Central memory CD4-positive, alpha-beta T cell (primary cell): Measurements from ENCODE around the gene MAD2L1BP.
A peak's percentile ranks its signal among the peaks of the same experiment; 100 is the strongest.

ENCODE experiments used
- DNase-seq: peaks from one replicate; pipeline ENCODE4 v3.0.0; 2022

MAD2L1BP gene

DNA sequence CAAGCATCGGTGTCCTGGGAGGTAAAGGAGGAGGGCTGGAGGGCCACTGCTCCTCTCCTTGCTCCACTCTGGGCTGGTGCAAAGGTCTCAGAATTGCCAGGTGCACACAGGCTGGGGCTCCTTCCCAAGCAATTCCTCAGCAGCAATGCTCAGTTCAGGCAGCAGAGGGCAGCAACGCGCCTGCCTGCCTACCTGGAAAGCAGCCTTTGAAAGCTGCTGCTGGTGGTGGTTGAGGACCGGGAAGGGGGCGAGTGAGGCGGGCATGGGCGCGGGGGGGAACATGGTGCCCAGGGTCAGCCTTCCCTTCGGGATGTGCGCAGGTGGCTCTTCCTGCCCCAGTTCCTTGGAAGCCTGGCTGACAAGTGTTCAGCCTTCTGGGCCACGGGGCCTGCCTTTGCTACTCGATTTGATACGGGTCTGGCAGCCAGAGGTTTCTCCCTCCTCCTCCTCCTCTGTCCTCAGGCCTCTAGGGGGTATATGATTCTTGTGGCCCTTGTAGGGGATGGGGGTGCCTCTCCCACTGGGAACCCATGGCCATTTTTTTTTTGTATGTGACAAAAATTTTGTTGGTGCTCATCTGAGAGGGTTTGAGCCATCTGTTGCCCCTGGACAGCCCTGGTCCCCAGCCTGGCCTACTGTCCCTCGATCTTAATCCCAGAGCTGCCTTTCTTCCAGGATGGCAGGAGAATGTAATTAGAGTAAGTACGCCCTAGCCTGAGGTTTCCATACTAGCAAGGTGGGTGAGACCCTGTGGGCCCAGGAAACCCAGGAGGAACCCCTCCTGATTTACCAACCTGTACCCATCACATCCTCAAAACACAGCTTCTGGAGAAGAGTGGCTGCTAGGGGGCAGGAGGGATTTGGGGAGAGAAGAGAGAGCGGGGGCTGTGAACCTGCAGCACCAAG is 31.9 kb downstream of the MAD2L1BP start:
- peak; percentile 72 for DNase-seq

DNA sequence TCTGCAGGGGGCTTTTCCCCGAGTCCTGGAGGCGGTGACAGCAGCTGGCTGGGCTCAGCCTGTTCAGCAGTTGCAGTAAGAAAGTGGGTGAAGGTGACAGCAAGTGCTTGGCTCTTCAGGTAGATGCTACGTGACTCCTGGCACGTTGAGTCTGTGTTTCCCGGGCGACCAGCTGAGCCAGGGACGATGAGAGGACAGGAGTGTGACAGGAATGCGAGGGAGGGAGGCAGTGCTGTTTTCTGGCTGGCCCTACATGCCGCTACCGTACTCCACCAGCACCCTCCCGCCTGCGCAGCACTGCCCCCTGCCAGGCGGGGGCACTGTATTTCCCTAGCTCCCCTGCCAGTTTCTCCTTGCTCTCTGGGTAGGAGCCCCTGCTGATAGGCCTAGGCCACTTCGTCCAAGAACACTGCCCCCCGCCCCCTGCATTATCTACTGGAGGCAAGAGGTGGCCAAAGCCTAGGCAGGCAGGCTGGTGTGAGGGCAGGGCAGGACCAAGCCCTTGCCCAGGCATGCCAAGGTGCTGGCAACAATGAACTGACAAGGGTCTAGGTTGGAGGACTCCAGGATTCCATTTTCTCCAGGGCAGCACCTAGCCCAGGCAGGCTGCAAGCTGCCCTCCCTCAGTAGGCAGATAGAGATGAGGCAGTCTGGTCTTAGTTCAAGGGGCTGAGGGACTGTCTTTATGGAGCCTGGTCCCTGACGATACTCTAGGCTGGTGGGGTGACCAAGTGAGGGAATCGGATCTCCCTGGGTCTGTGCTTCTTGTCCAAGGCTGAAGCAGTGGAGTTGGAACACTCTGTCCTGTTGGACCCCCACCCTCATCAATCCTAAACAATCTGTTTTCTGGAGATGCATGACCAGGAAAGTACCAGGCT is 32.8 kb downstream of the MAD2L1BP start:
- DNase-seq: peak; percentile 23

- DNase-seq: no peak
Observed at GRCh38 chr6:43669050-43669921, 33.6 kb downstream of the MAD2L1BP start.

DNA sequence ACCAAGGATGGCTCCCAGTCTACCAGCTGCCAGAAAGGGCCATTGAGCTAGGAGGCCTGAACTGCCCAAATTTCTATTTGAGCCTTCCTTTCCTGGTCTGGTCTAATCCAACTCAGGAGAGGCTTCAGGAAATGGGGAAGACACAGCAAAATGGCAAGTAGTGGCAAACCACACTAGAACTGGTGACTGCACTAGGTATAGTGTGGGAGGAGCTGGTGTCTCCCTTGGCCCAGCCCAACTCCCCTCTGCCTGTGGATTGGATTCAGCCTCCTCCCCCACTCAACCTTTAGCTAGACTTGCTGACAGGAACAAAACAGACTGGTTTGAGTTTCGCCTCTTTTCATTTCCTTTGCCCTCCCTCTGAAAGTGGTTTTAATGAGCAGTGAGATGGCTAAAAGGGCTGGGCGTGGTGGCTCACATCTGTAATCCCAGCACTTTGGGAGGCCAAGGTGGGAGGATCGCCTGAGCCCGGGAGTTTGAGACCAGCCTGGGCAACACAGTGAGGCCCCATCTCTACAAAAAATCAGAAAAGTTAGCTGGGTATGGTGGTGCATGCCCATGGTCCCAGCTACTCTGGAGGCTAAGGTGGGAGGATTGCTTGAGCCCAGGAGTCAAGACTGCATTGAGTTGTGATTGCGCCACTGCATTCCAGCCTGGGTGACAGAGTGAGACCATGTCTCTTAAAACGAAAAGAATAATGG is 34.4 kb downstream of the MAD2L1BP start:
- DNase-seq: no peak

- no peak for DNase-seq
Observed at GRCh38 chr6:43670623-43670986, 35.0 kb downstream of the MAD2L1BP start.

DNA sequence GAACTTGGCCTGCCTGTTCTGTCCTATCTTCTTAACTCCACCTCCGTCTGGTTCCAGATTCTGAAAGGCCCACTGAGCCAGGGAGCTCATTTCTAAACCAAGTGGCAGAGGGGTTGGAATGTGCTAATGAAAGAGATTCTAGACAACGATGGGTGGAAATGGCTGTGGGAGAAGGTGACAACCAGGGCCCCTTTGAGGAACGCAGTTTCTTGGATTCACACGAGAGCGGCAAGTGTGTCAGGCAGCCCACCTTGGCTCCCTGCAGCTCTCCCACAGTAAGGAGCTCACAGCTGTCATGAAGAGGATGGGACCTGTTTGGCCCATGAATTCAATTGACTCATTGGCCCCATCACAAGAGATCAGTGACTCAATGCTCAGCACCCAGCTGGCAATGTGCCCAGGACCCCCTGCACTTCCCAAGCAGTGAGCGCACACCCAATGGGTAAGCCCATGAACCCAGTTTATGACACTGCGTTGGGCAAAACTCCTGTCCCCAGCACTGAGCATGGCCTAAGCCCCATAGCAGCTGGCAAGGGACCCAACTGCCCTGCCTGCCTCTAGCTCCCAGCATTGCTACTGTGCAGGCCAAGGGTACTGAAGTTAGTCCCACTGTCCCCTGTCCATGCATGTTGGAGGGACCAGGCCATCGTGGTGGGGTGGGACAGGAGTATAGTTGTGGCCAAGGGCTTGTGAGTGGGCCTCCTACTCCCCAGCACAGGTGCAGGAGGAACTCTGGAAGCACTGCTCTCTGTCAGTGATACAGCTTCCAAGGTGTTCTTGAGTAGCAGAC is 35.6 kb downstream of the MAD2L1BP start:
- DNase-seq: no peak

DNA sequence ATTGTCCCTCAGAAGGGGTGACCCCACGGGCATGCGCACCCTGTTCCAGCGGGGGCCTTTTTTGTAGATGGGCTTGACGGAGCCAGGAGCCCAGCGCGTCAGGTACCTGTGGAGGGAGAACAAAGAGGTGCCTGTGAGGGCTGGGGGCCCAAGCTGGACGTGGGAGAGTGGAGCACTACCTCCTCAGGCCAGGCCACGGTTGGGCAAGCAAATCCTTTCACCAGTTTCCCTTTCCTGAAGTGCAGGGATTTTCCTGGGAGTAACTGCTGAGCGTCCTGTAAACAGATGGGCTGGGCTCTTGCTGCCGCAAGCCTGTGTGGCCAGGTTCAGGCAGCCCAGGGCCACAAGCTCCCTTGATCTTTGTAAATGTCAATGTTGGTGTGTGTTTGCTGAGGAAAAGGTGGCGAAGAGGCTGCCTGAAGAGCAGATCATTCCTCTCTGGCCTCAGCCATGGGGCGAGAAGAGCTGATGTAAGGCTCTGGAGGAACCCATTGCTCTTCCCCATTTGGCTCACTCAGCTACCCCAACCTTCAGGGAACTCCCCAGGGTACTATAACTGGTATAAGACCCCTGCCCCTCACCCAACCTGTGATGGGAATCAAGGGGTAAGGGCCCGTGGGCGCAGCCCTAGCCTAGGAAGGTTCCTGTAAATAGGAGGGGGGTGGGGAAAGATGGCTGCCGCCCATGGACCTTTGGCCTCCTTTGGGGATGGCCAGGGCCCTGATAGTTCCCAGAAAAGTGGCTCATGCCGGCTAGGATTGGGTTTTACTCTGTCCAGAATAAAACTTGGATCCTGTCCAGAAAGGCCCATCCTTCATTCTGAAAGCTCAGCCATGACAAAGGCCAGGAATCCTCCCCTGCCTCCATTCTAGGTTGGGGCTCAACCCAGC is 36.4 kb downstream of the MAD2L1BP start:
- DNase-seq: no peak

GRCh38 chr6:43673444-43674084 is 37.9 kb downstream of the MAD2L1BP start:
- DNase-seq: no peak

DNA sequence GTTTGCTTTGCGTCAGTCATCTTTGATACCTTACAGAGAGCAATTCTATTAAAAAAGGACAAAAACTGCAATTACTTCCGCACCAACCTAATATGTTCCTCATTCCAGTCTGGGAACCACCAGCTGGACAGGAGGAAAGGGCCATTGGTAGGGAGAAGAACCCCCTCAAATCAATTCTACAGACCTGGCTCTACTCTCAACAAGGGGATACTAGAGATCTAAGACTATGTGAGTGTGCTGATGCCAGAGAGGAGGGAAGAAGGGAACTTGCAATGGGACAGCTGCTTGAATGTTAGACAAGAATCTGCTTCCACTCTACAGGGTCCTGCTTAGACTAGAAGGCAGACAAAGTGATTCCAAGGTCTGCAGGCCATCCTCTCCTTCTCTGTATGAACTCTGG is 38.7 kb downstream of the MAD2L1BP start:
- no peak for DNase-seq

DNA sequence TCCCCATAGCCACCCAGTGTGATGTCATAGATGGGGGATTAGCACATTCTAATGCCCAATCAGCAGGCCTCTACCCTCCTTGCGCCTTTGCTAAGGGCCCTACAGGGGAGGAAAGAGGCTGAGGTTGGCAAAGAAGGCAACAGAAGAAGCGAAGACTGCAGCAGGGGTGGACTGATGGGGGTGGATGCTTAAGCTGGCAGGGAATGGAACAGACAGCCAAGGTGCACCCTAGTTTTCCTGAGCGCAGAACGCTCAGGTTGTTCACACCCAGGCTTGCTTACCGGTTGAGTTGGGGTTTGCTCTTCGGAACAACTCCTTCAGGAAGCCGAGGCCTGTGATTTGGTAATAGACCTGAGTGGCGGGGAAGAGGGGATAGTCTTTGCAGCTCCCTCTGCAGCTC is 39.3 kb downstream of the MAD2L1BP start:
- DNase-seq: no peak

- DNase-seq: no peak
Observed at GRCh38 chr6:43676962-43677606, 41.4 kb downstream of the MAD2L1BP start.

- no peak for DNase-seq
Observed at GRCh38 chr6:43677759-43678158, 42.1 kb downstream of the MAD2L1BP start.

GRCh38 chr6:43678341-43678740 is 42.7 kb downstream of the MAD2L1BP start:
- no peak for DNase-seq

DNA sequence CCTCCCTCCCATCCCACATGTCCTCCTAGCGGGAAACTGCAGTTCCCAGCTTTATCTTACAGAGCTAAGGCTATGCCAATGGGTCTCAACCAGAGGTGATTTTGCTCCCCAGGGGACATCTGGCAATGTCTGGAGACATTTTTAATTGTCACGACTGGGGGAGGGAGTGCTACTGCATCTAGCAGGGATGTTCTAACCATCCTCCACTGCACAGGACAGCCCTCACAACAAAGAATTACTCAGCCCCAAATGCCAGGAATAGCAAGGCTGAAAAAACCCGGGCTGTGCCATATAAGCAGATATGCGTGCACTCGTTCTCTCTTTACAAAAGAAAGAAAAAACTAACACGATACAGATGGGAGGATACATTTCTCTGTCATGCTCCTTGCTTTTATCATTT is 43.4 kb downstream of the MAD2L1BP start:
- no peak for DNase-seq

DNA sequence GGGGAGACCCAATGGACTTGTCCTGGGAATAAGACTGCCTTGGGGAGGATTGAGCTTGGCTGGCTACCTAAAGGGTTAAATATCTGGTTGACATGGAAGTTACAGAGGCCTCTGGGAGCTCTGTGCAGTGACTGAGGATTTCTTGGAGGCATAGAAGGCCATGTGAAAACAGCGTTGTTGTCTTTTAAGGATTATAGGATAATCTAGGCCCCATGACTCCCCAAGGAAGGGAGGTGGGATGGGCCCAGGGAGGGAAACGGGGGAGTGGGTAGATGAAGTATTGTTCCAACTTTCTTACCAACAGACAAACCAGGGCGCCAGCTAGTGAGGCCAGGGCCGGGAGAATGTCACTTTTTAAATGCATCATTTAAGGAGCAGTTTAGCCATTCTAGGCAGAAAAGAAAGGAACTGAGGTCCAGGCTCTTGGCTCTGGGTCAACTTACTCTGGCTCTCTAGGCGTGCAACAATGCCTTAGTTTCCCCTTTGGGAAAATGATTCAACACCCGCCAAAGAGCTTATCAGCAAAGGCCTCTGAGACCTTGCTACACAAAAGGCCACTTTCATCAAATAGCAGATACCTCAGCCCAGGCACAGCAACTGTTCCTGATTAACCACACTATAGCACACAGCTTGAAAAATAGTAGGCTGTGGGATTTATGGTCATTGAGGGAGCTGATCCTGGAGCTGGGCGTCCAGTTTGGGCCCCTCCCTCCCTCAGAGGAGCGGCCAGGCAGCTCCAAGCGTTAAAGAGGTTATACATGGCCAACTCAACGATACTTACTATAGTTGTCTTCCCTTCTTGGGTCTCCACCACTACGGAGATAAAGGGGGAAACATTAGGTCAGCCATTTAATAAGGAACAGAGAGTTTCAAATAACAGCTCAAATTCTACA is 44.9 kb downstream of the MAD2L1BP start:
- DNase-seq: no peak

- no peak for DNase-seq
Observed at GRCh38 chr6:43681303-43681702, 45.7 kb downstream of the MAD2L1BP start.

DNA sequence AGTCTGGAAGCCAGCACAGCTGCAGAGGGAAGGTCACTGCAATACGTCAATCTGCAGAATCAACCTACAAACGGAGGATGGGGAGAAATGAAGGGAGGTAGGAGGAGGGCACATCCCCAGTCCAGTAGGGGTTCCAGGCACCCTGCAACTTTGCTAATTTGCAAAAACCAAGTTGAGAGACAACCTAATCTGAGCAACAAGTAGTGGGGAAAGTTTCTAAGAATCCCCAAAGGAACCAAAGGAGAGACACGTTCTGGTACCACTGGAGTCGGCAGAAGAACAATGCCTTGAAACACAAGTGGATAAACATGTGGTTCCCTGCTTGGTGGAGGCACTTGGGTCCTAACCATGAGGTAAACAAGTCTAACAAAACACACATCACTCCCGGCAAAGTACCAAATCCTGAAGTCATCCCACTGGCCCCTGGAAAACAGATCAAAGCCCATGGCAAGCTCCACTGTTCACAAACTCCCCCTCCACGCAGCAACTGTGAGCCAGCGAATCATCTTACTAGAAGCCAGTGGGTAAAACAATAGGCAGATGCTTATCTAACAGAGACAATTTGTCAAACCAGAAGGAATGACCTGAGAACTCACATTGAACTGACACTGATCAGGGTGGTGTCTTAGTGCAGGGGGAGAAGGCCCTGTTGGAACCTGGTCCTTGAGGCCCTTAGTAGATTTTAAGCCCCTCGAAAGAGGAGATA is 47.2 kb downstream of the MAD2L1BP start:
- no peak for DNase-seq
